OCI-LY3 (cell line): ENCODE measurements around the gene PPP1R3C.

Experiments used
- H2AFZ ChIP-seq: fragments of 200-600, 300-600 bp; shearing (Covaris generic); 2 replicates; pipeline ENCODE4 v1.6.0; 2014; ENCODE audit warnings: antibody characterized with exemption, low read depth, low read length
- H3K27ac ChIP-seq: fragments of 200-600, 300-600 bp; sonication (generic); 2 replicates; pipeline ENCODE4 v1.5.1; 2014; ENCODE audit warnings: mild to moderate bottlenecking, low read length, moderate library complexity, mixed read lengths
- H3K27me3 ChIP-seq: fragments of 200-600, 300-600 bp; sonication (generic); 2 replicates; pipeline ENCODE4 v1.6.1; 2014; ENCODE audit warnings: low read depth, low read length, mixed read lengths
- H3K36me3 ChIP-seq: fragments of 200-600, 300-600 bp; sonication (generic); replicated peaks from 2 replicates; pipeline ENCODE3; 2014; ENCODE audit warnings: low read depth, low read length, mixed read lengths
- H3K4me1 ChIP-seq: fragments of 300-600, 200-600 bp; sonication (generic); 2 replicates; pipeline ENCODE4 v1.6.1; 2014; ENCODE audit warnings: low read length, mixed read lengths
- H3K4me2 ChIP-seq: fragments of 200-600, 300-600 bp; sonication (generic); 2 replicates; pipeline ENCODE4 v1.6.1; 2014; ENCODE audit warnings: low read length, mixed read lengths
- H3K4me3 ChIP-seq: fragments of 300-600, 200-600 bp; sonication (generic); 2 replicates; pipeline ENCODE4 v1.5.1; 2014; ENCODE audit warnings: antibody characterized with exemption, mild to moderate bottlenecking, low read length, moderate library complexity
- H3K79me2 ChIP-seq: fragments of 300-600, 200-600 bp; shearing (Covaris generic); 2 replicates; pipeline ENCODE4 v1.6.1; 2014; ENCODE audit warnings: mild to moderate bottlenecking, low read length, mixed read lengths
- H3K9ac ChIP-seq: fragments of 300-600, 200-600 bp; shearing (Covaris generic); 2 replicates; pipeline ENCODE4 v1.6.0; 2014; ENCODE audit warnings: mild to moderate bottlenecking, low read length, moderate library complexity
- H3K9me3 ChIP-seq: fragments of 200-600, 300-600 bp; shearing (Covaris generic); 2 replicates; pipeline ENCODE4 v1.6.1; 2014; ENCODE audit warnings: low read length, mixed read lengths; ENCODE audit not compliant: insufficient read depth
- H4K20me1 ChIP-seq: fragments of 200-600, 300-600 bp; sonication (generic); 2 replicates; pipeline ENCODE4 v1.6.1; 2016; ENCODE audit warnings: low read length, mixed read lengths; ENCODE audit not compliant: insufficient read depth
- CTCF ChIP-seq: fragments of 200-600, 300-600 bp; sonication (generic); IDR thresholded peaks from 2 replicates; pipeline ENCODE4 v1.5.1; 2014; ENCODE audit warnings: antibody characterized with exemption, low read length, low read depth
- EZH2phosphoT487 ChIP-seq: fragments of 200-600 bp; shearing (Covaris generic); IDR thresholded peaks from 2 replicates; pipeline ENCODE4 v1.6.1; 2018; ENCODE audit warnings: antibody characterized with exemption, mixed run types, low read depth

Gene PPP1R3C

DNA sequence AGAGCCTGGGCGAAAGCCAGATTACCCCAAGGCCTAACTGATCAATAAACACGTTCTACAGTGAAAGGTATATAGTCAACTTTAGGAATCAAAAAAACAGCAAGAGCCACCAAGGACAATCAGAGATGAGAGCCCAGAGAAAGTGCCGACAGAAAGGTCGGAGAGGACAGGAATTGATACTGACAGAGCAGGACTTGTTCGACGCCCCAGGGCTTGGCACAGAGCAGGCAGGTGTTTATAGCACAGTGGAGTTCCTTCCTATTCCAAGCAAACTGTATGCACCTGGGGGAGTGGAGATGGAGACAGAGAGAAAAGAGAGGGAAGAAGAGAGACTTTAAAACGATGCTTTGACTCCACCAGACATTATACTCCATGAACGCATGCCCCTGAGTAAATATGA lies 39.5 kb downstream of the PPP1R3C start:
- Histone ChIP-seq H3K36me3 (no peaks in the 10 kb centered on the region), H3K27ac (no peak overlapping the region), H3K79me2 (no peaks in the 10 kb centered on the region), H3K4me2 (no peak overlapping the region), H3K27me3 (no peaks in the 10 kb centered on the region), H3K4me3 (no peak overlapping the region), H3K9me3 (no peaks in the 10 kb centered on the region), H3K4me1 (peaks cover 2% of the 10 kb centered on the region), H2AFZ (no peak overlapping the region), H3K9ac (no peak overlapping the region), H4K20me1 (no peaks in the 10 kb centered on the region)
- TF ChIP-seq EZH2phosphoT487 (no peak), CTCF (no peak)

DNA sequence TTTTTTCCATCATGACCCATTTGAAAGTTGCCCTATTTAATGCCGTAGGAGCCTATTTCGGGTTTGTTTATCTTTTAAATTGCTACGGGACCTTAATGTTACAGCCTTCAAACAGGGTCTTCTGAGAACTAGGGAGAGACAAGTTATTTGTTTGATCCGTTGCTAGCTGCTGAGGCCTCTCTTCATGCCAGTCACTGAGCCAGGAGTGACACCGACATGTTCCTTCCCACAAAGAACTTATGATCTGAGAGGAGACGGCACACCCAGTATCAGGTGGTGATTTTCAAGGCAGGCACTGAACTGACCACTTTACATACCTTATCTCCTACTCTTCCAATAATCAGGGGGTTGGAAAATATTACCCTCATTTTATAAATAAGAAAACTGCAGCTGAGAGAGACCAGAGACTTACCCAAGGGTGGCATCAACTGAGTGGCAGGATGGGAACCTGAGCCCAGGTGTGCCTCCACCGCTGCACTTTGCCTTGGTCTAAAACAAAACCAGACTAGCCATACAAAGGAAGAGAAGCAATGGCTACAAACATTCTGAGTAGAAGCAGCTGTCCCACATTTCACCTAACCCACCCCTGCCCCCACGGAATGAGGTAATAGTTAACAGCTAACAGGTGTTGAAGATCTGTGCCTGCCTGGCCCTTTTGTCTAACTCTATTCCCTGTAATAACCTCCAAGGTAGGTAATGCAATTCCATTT lies 40.5 kb downstream of the PPP1R3C start:
- no peaks in the 10 kb centered on the region for H3K79me2 ChIP-seq
- no peaks in the 10 kb centered on the region for H3K27me3 ChIP-seq
- TF ChIP-seq EZH2phosphoT487 (no peak), CTCF (no peak)
- H3K4me2 ChIP-seq: no peak overlapping the region
- H3K27ac ChIP-seq: no peak overlapping the region
- H3K4me3 ChIP-seq: no peak overlapping the region
- peaks cover 11% of the 10 kb centered on the region for H3K4me1 ChIP-seq
- no peak overlapping the region for H3K9ac ChIP-seq
- no peak overlapping the region for H2AFZ ChIP-seq
- no peaks in the 10 kb centered on the region for H3K36me3 ChIP-seq
- no peaks in the 10 kb centered on the region for H4K20me1 ChIP-seq
- no peaks in the 10 kb centered on the region for H3K9me3 ChIP-seq

DNA sequence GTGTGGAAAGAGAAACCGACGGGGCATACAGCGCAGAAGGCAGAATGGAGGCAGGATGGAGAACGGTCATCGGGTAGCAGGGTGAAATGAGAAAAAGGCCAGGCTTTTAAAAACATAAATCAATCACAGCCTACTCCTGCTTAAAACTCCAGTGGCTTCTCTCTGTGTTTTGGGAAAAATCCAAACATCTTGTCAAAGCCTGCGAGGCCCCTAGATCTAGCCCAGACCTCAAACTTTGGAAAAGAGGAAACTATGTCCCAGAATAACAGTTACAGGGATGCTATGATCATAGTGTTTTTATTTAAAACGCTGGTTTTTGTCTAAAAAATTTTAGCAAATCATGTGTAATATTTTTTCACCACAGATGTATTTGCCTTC lies 41.1 kb downstream of the PPP1R3C start:
- Histone ChIP-seq H3K4me3 (no peak overlapping the region), H3K27me3 (no peaks in the 10 kb centered on the region), H2AFZ (no peak overlapping the region), H4K20me1 (no peaks in the 10 kb centered on the region), H3K9ac (no peak overlapping the region), H3K36me3 (no peaks in the 10 kb centered on the region), H3K79me2 (no peaks in the 10 kb centered on the region), H3K27ac (no peak overlapping the region), H3K4me1 (peaks cover 11% of the 10 kb centered on the region), H3K9me3 (no peaks in the 10 kb centered on the region), H3K4me2 (no peak overlapping the region)
- no peak for TF ChIP-seq EZH2phosphoT487
- no peak for TF ChIP-seq CTCF

- Histone ChIP-seq H3K4me1 (peaks cover 11% of the 10 kb centered on the region), H2AFZ (no peak overlapping the region), H3K4me2 (no peak overlapping the region), H3K79me2 (no peaks in the 10 kb centered on the region), H3K9me3 (no peaks in the 10 kb centered on the region), H3K4me3 (no peak overlapping the region), H3K9ac (no peak overlapping the region), H3K27me3 (no peaks in the 10 kb centered on the region), H3K27ac (no peak overlapping the region), H4K20me1 (no peaks in the 10 kb centered on the region), H3K36me3 (no peaks in the 10 kb centered on the region)
- no peak for TF ChIP-seq EZH2phosphoT487
Observed at GRCh38 chr10:91590904-91591796, 41.7 kb downstream of the PPP1R3C start.
